Anterior cingulate cortex (tissue), 58 donors: ENCODE results near the gene ALDH5A1.
A peak's percentile ranks its signal among the peaks of the same experiment; 100 is the strongest.

ENCODE experiments used
- DNase-seq, 58 donors: peaks; one replicate each; lab custom pipeline; 2025; lab: John Stamatoyannopoulos, UW

ALDH5A1 gene

DNA sequence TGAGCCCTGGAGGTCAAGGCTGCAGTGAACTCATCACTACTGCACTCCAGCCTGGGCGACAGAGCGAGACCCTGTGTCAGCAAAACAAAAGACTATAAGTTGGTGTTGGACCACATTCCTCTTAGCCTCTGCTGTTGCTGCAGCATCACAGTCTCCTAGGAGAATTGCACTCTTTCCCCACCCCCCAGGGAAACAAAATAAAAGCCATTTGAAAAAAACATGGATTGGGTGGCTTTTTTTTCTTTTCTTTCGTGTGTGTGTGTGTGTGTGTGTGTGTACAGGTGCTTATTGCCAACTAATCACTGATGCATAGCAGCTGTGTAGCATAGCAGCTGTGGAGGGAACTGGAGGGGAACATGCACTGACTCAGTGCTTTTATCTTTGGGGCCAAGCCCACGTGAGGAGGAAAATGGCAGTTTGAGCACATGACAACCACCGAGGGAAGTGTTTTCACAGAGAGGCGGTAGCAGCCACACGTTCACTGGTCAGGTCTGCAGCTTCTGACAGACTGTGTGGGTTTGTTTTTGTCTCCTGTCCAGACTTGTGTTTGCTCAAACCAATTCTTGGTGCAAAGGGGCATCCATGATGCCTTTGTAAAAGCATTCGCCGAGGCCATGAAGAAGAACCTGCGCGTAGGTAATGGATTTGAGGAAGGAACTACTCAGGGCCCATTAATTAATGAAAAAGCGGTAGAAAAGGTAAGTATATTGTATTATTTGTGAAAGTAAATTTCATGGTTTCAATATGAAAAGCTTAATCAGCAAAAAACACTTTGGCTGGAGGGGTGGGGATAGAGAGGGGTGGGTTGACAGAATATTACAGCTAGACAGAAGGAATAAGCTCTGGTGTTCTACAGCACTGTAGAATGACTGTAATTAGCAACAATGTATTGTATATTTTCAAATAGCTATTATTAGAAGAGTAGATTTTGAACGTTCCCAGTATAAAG, 27.7 kb downstream of the ALDH5A1 start:
- peak in 6 of 58 donors; percentile 3 to 34 (median 22) for DNase-seq

DNA sequence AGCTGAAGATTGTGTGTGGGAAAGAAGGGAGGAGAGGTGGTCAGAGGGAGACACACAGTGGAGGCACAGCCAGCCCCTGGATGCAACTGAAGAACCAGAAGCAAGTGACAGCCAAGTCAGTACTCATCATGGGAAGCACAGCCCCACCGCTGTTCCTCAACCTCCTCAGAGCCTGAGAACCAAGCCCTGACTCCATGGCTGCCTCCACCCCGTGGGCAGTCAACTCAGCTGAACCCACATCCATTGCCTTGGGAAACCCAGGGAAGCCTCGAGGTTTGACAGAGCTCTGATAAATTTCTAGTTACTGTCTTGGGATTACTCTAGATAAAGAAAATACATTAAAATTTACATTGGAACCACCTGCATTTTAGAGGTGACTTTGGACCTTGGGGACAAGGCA, 29.6 kb downstream of the ALDH5A1 start:
- DNase-seq = no peak

DNA sequence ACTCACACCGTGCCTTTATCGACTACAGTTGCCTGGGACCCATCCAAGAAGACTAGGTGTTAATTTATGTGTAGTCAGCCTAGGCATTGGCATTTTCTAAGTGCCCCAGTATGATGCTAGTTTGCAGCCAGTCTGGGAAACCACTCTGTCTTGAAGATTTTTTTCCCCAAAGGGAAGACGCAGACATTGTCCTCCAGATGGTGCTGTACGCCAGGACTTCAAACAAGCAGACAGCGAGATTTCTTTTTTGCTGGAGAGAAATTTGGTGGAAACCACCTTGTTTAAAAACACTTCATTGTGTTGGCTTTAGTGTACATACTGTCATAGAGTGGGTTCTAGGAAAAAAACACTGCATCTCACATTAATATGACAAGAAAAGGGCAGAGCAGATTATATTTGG, 30.0 kb downstream of the ALDH5A1 start:
- peak in 10 of 58 donors; percentile 4 to 46 (median 8) for DNase-seq

DNA sequence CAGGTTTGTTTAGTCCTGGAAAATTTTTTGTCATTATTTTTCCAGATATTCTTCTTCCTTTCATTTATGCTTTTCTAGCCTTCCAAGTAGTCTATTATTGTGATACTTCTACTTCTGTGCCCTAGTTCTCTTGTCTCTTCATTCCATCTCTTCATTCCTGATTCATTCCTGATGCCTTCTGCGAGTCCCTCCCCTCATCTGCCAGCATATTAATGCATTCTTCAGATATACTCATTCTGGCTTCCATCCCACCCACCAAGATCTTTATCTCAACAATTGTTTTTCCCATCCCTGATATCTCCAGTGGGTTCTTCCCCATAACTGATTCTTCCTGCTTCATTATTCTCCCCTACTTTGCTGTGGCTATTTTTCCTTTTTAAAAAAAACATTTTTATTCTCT, 35.2 kb downstream of the ALDH5A1 start:
- no peak for DNase-seq

DNA sequence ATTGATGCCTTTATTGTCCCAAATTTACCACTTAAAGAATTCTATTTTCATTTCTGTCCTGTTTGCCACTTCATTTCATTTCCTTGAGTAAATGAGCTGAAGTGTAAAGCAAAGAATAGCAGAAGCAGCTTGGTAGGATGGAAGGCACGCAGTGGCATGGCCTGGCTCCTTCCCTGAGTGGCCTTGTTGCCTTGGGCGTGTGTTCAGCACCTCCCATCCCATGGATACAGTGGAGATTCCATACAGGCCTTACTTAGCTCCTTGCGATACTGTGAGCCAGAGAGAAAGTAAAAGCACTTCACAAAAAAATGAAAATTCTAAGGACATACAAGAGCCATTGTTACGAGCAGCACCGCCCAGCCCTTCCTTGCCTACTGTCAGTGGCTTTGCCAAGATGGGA, 39.6 kb downstream of the ALDH5A1 start:
- DNase-seq = no peak

DNA sequence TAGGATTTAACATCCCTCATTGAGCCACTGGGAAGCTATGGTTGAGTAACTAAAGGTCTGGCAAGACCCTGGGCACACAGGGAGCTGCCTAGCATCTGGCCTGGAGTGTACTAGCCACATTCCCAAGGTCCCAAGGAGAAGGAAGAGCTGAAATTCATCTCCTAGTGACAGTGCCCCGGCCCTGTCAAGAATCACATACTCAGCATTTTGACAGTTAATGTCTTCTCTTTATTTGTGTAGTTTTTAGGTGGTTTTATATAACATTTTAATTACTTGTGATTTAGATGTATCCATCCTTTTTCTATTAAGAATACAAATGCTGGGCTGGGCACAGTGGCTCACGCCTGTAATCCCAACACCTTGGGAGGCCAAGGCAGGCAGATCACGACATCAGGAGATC, 40.4 kb downstream of the ALDH5A1 start:
- no peak for DNase-seq

DNA sequence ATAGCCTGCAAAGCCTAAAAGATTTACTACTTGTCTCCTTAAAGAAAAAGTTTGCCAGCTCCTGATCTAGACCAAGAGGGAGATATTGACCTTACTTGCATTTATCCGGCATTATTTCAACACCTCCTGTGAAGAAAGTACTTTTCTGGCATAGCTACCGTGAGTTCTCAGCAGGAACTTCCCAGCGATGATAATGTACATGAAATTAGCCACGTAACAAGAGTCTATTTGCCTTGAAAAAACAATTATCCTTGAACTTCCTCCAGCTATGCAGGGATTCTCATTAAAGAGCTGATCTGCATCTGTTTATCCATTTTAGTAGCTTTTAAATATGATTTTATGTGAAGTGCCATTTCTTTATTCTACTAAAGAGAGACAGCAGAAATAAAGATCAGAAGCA, 41.7 kb downstream of the ALDH5A1 start:
- no peak for DNase-seq

DNA sequence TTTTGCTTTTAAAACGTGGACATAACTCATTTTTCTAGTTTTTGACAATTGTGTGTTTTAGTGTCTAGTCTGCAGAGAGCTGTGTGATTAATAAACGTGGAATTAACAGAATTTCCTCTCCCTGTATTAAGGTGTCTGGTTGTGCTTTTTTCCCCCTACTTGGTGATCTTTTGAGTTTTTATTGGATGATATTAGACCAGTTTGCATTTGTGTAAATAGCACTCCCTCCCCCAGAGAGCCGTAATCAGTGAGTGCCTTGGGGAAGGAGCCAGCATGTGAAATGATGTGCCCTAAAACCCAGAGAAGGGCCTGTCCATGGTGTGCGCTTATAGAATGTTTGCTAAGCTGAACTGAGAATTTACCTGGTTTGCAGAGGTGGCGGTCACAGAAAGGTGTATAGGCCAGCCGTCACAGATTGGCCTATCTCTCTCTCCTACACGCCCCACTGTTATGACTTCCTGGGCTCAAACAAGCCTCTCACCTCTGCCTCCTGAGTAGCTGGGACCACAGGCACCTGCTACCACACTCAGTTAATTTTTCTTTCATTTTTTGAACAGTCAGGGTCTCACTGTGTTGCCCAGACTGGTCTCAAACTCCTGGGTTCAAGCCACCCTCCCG, 42.4 kb downstream of the ALDH5A1 start:
- no peak for DNase-seq

DNA sequence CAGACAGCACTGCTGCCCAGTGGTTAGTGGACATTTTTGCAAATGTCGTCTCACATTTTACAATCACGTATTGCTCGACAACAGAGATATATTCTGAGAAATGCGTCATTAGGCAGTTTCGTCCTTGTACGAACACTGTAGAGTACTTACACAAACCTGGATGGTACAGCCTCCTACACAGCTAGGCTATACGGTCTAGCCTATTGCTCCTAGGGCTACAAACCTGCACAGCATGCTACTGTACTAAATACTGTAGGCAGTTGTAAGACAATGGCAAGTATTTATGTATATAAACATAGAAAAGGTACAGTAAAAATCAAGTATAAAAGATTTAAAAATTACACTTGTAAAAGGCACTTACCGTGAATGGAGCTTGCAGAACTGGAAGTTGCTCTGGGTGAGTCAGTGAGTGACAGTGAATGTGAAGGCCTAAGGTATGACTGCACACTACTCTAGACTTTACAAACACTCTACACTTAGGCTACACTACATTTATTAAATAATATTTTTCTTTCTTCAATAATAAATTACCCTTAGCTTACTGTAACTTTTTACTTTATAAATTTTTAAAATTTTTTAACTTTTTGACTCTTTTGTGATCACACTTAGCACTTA, 43.1 kb downstream of the ALDH5A1 start:
- DNase-seq = no peak

DNA sequence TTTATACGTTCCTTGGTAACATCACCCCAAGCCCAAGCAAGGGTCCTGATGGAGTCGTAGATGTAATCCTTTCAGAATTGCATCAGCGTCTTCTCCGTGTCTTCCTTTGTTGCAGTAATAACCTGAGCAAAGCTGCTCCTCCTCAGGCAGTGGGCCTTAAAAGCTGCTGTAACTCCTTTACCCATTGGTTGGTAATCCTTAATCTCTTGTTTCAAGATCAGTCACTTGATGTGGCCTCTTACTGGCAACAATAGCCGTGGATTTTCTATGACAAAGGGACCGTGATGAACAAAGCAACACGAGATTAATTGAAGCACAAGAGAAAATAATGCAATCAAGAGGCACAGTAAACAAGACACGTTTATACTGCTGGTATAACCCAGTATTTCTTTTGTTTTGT, 44.6 kb downstream of the ALDH5A1 start:
- no peak for DNase-seq

DNA sequence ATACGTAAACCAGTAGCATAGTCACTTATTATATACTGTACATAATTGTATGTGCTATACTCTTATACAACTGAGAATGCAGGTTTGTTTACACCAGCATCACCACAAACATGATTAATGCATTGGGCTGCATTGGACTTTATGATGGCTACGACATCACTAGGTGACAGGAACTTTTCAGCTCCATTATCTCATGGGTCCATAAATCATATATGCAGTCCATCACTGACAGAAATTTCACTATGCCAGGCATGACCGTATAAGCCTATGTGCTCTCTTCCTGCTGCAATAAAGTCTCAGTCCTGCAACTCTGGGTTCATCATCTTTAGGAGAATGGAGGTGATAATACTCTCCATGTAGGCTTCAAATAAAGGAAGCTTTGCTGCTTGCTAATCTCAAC, 45.4 kb downstream of the ALDH5A1 start:
- no peak for DNase-seq

DNA sequence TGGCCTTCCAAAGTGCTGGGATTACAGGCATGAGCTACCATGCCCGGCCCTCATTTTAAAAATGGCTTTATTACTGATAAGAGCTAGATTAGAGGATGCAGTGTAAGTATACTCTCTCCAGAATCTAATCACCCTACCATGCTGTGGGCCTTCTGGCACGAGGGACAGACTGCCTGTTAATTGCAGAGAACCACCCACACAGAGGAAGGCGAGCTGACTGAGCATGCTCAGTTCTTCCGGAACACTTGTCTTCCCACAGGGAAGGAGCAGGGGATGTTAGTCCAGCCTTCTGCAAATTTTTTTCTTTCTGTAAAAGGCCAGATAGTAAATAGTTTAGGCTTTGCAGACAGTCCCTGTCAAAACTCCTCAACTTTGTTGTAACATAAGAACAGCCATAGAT, 48.9 kb downstream of the ALDH5A1 start:
- peak in 22 of 58 donors; percentile 2 to 74 (median 26) for DNase-seq

DNA sequence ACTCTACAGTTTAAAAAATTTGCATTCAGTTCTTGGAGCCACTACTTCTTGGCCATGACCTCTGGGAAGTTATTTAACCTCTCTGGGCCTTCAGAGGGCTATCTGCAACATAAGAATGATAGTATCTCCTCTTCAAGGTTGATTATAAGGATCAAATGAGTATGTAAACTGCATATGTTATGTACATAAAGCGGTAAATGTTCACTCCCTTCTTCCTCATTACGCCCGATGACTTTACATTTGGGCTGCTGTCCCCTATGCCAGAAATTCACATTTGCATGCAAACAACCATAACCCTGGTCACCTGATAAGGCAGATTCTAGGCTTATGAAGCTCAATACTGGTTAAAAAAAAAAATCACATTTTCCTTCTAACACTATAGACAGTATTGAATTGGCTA, 50.4 kb downstream of the ALDH5A1 start:
- no peak for DNase-seq

DNA sequence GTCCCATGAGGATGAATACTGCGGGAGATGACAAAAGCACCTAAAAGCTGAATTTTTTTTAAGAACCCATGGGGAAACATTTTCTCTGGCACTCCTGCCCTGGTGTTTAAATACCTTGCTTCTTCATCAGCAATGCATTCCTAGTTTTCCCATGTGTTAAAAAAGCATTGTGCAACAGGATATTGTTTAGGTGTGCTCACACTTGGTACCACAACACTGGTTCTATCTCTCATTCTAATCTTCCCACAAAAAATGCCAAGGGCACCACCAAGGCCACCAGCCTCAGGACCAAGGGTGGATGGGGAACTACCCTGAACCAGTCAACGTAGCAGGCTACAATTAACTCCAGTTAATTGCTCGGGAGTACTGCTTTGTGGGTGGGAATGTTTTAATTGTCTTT, 50.9 kb downstream of the ALDH5A1 start:
- no peak for DNase-seq

DNA sequence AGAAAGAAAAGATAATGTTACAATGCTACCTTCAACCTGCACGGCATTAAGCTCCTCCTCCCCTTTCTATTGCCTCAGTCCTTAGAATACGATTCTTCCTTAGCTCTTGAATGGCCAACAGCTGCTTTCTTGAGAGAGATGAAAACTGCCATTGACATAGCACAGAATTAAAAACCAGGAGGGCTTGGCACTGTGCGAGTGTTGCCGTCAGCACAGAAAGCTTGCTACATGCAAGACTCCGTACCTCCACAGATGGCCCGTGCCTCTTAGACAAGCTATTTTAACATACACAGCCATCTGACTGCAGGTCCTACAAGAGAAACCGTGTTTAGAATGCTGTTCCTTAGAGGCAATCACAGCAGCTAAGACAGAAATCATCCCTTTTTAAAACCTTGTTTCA, 51.7 kb downstream of the ALDH5A1 start:
- DNase-seq = peak in 11 of 58 donors; percentile 3 to 48 (median 10)

DNA sequence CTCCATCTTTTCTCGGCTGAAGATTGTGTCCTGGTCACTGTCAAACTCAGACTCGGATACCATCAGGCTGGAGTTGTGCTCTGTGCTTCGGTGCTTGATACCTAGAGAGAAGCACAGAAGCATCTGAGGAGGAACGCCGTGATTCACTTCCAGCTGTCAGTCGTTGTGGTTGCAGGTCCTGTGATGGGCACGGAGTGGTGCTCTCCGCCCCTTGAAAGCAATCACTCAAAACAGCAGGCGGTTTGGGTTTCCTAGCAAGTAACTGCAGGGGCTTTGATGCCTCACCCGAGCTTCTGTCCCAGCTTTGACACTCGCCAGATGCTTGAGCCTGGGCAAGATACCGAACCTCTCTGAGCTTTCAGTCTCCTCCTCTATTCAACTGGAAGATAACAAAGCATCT, 52.5 kb downstream of the ALDH5A1 start:
- DNase-seq = no peak

DNA sequence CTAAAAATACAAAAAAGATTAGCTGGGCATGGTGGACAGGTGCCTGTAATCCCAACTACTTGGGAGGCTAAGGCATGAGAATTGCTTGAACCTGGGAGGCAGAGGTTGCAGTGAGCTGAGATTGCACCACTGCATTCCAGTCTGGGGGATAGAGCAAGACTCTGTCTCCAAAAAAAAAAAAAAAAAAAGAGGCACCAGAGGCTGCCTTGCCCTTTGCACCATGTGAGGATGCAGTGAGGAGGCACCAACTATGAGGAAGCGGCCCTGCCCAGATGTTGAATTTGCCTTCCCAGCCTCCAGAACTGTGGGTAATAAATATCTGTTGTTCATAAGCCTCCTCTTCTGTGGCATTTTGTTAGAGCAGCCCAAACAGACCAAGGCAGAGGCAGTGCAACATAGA, 54.4 kb downstream of the ALDH5A1 start:
- no peak for DNase-seq

DNA sequence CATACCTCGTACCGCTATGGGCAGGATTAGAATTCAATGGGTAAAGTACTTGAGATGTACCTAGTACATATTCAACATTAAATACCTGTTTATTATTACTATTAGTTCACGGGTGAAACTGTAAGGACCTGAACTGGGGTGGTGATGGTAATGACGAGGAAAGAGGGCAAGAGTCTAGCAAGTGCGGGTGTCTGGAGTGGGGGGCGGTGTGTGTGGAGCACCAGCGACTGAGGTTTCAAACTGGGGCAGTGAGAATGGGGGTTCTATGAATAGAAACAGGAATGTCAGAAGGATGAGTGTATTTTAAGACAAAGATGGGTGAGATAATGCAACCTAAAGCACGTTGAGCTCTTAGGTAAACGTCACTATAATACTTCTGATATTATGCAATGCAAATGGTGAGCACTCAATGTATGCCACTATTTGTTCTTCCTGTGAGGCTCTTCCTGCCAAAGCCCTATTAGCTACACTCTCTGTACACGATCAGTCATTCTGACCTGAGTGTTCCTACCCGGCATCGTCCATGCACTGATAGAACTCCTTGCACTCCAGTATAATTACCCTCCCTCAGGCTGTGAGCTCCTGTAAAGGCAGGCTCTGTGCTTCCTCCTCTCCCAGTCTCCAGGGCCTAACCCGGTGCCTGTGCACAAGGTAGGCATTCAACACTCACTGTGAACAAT, 55.0 kb downstream of the ALDH5A1 start:
- DNase-seq = peak in 1 of 58 donors; percentile 4

DNA sequence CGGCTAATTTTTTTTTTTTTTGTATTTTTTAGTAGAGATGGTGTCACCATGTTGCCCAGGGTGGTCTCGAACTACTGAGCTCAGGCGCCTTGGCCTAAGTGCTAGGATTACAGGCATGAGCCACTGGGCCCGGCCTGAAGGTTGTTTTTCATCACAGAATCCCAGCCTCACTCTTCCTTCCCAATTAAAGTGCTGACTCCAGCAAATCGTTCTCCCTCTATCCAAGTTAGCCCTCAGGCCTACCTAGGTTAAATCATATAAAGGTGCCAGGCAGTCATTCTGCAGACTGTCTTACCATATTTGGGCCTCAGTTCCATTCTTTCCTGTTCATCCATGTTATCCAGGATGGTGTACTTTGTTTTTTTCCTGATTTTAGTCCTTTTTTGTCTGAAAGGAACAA, 56.4 kb downstream of the ALDH5A1 start:
- DNase-seq = no peak

DNA sequence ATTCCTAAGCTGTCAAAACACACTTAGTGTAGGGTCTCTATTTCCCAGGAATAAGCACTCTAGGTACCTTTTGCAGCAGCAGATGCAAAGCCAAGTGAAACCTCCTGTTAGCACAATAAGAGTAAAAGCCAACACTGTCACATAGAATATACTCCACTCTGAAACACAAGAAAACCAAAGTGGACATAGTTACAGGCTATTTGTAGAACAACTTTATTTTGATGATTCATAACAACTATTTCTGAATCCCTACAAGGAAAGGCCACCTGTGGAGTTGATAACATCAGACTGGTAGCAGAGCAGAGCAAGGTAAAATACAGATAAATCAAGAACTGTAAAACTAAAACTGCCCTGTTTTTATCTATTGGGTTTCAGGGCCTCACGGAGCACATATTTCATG, 59.7 kb downstream of the ALDH5A1 start:
- no peak for DNase-seq

DNA sequence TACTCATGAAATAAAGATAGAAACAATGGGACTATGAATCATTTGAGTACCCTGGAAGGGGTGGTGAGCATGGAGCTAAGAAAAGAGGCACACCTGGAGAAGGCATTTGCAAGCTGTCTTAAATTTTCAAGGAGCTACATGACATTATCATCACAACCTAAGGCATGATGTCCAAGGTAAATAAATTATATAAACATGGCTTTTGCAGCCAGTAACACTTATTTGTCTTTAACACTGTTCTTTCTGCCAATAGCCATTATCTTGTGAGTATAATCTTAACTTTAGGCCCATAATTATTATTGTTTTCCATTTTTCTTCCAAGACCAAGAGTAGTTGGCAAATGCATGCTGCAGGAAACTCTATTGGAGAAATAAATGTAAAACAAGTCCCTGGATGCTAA, 63.7 kb downstream of the ALDH5A1 start:
- DNase-seq = no peak
